ENCODE data around the gene MON1B. TPM values are rescaled to one million over a fixed set of nuclear protein-coding genes. Genes with fewer than 3 reads are reported as not detected.
A peak's percentile ranks its signal among the peaks of the same experiment; 100 is the strongest.

The MON1B gene
- total and polyA plus RNA-seq, 9 of the 15 experiments (the other 6 are each of a cell fraction or from before 2014, with no cell fraction given): 5.0 to 66.0 (median 12.6) TPM

- 0 out of 2 replicates have a peak, but pooled peaks have one; percentile 4 for TF ChIP-seq ZNF830 (CRISPR knock-in tag; IDR thresholded peaks at IDR 0.05)
- peak; percentile 36; the same call in 1 of the 2 replicates for TF ChIP-seq MGA (IDR thresholded peaks at IDR 0.05)
- TF ChIP-seq CHD4 (IDR thresholded peaks at IDR 0.05; ENCODE audit: insufficient read depth, insufficient replicate concordance, low read depth, low read length, poor library complexity, severe bottlenecking): no peak
- peak; percentile 83; the same call in 1 of the 2 replicates for TF ChIP-seq KLF6 (CRISPR knock-in tag; IDR thresholded peaks at IDR 0.05; ENCODE audit: borderline replicate concordance)
- TF ChIP-seq SMAD2 (IDR thresholded peaks at IDR 0.05; ENCODE audit: low read depth, low read length): no peak
- peak; percentile 57; the same call in 1 of the 2 replicates for TF ChIP-seq NR2C1 (IDR thresholded peaks at IDR 0.05)
- peak; percentile 17 for TF ChIP-seq NR2C1 (tag; IDR thresholded peaks at IDR 0.05)
- TF ChIP-seq HDAC2 (IDR thresholded peaks at IDR 0.05): peak; percentile 45; the same call in 1 of the 2 replicates
- peak; percentile 79 for TF ChIP-seq FOS (IDR thresholded peaks at IDR 0.05; ENCODE audit: extremely low read depth, insufficient read length)
- peak; percentile 99 for TF ChIP-seq PKNOX1 (IDR thresholded peaks at IDR 0.05)
- TF ChIP-seq HCFC1 (IDR thresholded peaks at IDR 0.05; ENCODE audit: low read depth, low read length): peak; percentile 77
- TF ChIP-seq ID3 (CRISPR knock-in tag; IDR thresholded peaks at IDR 0.05): no peak
- no peak for TF ChIP-seq ID3 (tag; IDR thresholded peaks at IDR 0.05)
- peak in 1 of 2 experiments; percentile 15; a peak in 1 of 3 replicates for TF ChIP-seq CBX3 (IDR thresholded peaks at IDR 0.05; ENCODE audit: borderline replicate concordance in 1 of 2, low read length in 2 of 2)
- peak; percentile 92 for TF ChIP-seq GABPB1 (CRISPR knock-in tag; IDR thresholded peaks at IDR 0.05)
Observed at GRCh38 chr16:77190478-77191258, at the start of gene MON1B (continued).

Measured in K562 (cell line).